ENCODE results near the gene SERPINE1. TPM values are rescaled to one million over a fixed set of nuclear protein-coding genes. Genes with fewer than 3 reads are reported as not detected.
"Not testable (repeated sequence)": the region's sequence is repeated elsewhere in the genome, so short reads cannot be mapped to it uniquely, and the experiment has no call there.

The SERPINE1 gene
- 1.6 TPM for total RNA-seq
- long read RNA-seq, partial matches to known transcripts, result 1 of 1 reads
- long read RNA-seq, other reads (novel, unspliced or antisense), result 0 of 1 reads

- DNase-seq (ENCODE audit: missing footprints), result peak; percentile 89
- intact Hi-C loops (cut with DNase I), result no loop called here
- ATAC-seq, result peak; percentile 93
These were observed at the start of gene SERPINE1 for GRCh38 chr7:101126651-101127459. Gene SERPINE1 (plus strand): TSS chr7:101127104. CDS start chr7:101128394, 1,290 bp downstream.

- ATAC-seq (peak; percentile 73), DNase-seq (ENCODE audit: missing footprints) (peak; percentile 83)
- intact Hi-C loops (cut with DNase I), result loop anchor here (5.0 kb wide), 1 partner anchor 180 kb away; the partner anchor contains the start of gene ACHE
These were observed 49.4 kb upstream of the SERPINE1 start for GRCh38 chr7:101077303-101078086.

GRCh38 chr7:101081432-101081831 lies 45.5 kb upstream of the SERPINE1 start:
- ATAC-seq (no peak), DNase-seq (ENCODE audit: missing footprints) (no peak)
- intact Hi-C loops (cut with DNase I), result no loop called here

- DNase-seq (ENCODE audit: missing footprints) (no peak), ATAC-seq (no peak)
- intact Hi-C loops (cut with DNase I), result no loop called here
These were observed 42.1 kb upstream of the SERPINE1 start for GRCh38 chr7:101084865-101085161.

- DNase-seq (ENCODE audit: missing footprints) (peak; percentile 93), ATAC-seq (peak; percentile 95)
- intact Hi-C loops (cut with DNase I), result no loop called here
These were observed 41.5 kb upstream of the SERPINE1 start, which contains the start of gene TRIM56 for GRCh38 chr7:101085162-101085964. Gene TRIM56 (plus strand): TSS chr7:101085481. CDS start chr7:101087313, 1,832 bp downstream.

- intact Hi-C loops (cut with DNase I), result no loop called here
- DNase-seq (ENCODE audit: missing footprints), result peak; percentile 68
- no peak for ATAC-seq
These were observed 39.4 kb upstream of the SERPINE1 start for GRCh38 chr7:101087334-101088068.

- intact Hi-C loops (cut with DNase I), result no loop called here
- ATAC-seq, result no peak
- no peak for DNase-seq (ENCODE audit: missing footprints)
These were observed 38.9 kb upstream of the SERPINE1 start for GRCh38 chr7:101088069-101088425.

- ATAC-seq (no peak), DNase-seq (ENCODE audit: missing footprints) (peak; percentile 62)
- intact Hi-C loops (cut with DNase I), result no loop called here
These were observed 37.9 kb upstream of the SERPINE1 start for GRCh38 chr7:101088858-101089529.

GRCh38 chr7:101089876-101090275 lies 37.0 kb upstream of the SERPINE1 start:
- ATAC-seq, result no peak
- DNase-seq (ENCODE audit: missing footprints), result peak; percentile 42
- intact Hi-C loops (cut with DNase I), result no loop called here

GRCh38 chr7:101092266-101092905 lies 34.5 kb upstream of the SERPINE1 start:
- intact Hi-C loops (cut with DNase I); ATAC-seq; DNase-seq (ENCODE audit: missing footprints): not testable (repeated sequence)

GRCh38 chr7:101093906-101094305 lies 33.0 kb upstream of the SERPINE1 start:
- ATAC-seq (no peak), DNase-seq (ENCODE audit: missing footprints) (no peak)
- intact Hi-C loops (cut with DNase I), result no loop called here

GRCh38 chr7:101094376-101094775 lies 32.5 kb upstream of the SERPINE1 start:
- intact Hi-C loops (cut with DNase I), result no loop called here
- ATAC-seq, result no peak
- DNase-seq (ENCODE audit: missing footprints), result no peak

GRCh38 chr7:101094791-101095375 lies 32.0 kb upstream of the SERPINE1 start:
- intact Hi-C loops (cut with DNase I), result loop anchor here (1.0 kb wide), 1 partner anchor 43 kb away; no protein-coding TSS in a partner anchor
- ATAC-seq (peak; percentile 15), DNase-seq (ENCODE audit: missing footprints) (no peak)

- intact Hi-C loops (cut with DNase I), result no loop called here
- ATAC-seq (no peak), DNase-seq (ENCODE audit: missing footprints) (no peak)
These were observed 30.5 kb upstream of the SERPINE1 start for GRCh38 chr7:101096331-101096956.

- no peak for DNase-seq (ENCODE audit: missing footprints)
- intact Hi-C loops (cut with DNase I), result no loop called here
- ATAC-seq, result no peak
These were observed 30.0 kb upstream of the SERPINE1 start for GRCh38 chr7:101096957-101097347.

- DNase-seq (ENCODE audit: missing footprints) (no peak), ATAC-seq (no peak)
- intact Hi-C loops (cut with DNase I), result no loop called here
These were observed 29.3 kb upstream of the SERPINE1 start for GRCh38 chr7:101097561-101097960.
